Measurements from ENCODE around the gene CADPS. TPM values are rescaled to one million over a fixed set of nuclear protein-coding genes. Genes with fewer than 3 reads are reported as not detected.

The CADPS gene
- polyA plus RNA-seq, 1 experiment = 0.12 TPM

DNA sequence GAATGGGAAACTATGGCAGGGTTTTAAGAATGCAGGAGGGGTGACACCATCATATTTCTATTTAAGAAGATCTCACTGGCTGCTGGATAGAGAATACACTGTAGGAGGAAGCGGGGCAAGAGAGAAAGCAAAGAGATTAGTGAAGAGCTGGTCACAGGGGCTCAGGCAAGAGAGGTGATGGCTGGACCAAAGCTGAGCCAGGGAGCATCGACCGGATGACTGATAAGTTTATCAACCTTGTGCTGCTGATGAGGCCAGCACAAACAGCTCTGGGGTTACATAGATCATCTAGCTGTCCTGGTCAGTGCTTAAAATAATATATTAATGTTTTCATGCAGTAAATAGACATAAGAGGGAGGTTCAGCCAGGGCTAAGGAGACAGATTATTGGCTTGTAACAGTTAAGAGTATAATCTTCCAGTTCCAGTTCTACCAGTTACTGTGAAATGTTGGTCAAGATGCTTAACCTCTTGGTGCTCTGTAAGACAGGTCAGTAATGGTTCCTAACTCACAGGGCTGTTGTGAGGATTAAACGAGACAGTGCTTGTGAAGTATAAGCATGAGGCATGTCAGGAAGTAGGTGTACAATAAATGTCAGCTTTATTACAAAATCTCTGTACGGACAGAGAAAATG lies 300.8 kb downstream of the CADPS start:
- TF ChIP-seq CTCF (IDR thresholded peaks at IDR 0.05; ENCODE audit: low read depth, low read length) = no peak
- no peak overlapping the region for H3K4me3 ChIP-seq (ENCODE audit: low read depth, low read length)
- peaks cover under 1% of the 10 kb centered on the region; the same call in 1 of the 2 replicates for H3K9me3 ChIP-seq (ENCODE audit: control insufficient read depth, insufficient read depth, low read length)
- ChIA-PET CTCF (interaction anchor here (1.0 kb wide), 1 partner anchor 49 kb away, joined by 3 read pairs; no protein-coding TSS in a partner anchor), POLR2A (no interaction called here)
- no peak overlapping the region for H3K27ac ChIP-seq (ENCODE audit: low read depth, low read length)
- H3K27me3 ChIP-seq (ENCODE audit: control insufficient read depth, insufficient read depth, low read length) = no peaks in the 10 kb centered on the region
- DNase-seq (ENCODE audit: low read depth, low spot score) = no peak

GRCh38 chr3:62571916-62572315 lies 303.3 kb downstream of the CADPS start:
- H3K27ac ChIP-seq (ENCODE audit: low read depth, low read length) = no peak overlapping the region
- H3K9me3 ChIP-seq (ENCODE audit: control insufficient read depth, insufficient read depth, low read length) = no peaks in the 10 kb centered on the region
- no peak for DNase-seq (ENCODE audit: low read depth, low spot score)
- no peak for TF ChIP-seq CTCF (IDR thresholded peaks at IDR 0.05; ENCODE audit: low read depth, low read length)
- ChIA-PET CTCF (interaction anchor here (1.9 kb wide), 1 partner anchor 13 kb away, joined by 7 read pairs; no protein-coding TSS in a partner anchor), POLR2A (no interaction called here)
- H3K27me3 ChIP-seq (ENCODE audit: control insufficient read depth, insufficient read depth, low read length) = no peaks in the 10 kb centered on the region
- H3K4me3 ChIP-seq (ENCODE audit: low read depth, low read length) = no peak overlapping the region

DNA sequence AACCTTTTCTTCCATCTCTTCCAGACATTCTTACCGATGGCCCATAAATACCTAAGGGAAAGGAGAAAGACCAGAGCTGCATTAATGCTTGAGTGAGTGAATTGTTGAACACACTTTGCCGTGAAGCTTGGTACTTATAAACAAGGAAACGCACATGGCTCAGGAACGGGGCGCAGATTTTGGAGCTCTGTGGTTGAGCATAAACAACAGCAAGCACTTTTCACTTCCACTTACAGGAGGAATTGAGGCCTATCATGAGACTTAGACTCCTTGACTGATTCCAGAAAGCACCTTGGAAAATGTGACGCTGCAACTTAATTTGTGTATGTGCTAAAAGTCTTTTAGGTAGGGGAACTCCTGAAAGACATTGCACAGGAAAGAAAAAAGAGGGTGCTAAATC lies 304.3 kb downstream of the CADPS start:
- H3K27ac ChIP-seq (ENCODE audit: low read depth, low read length) = no peak overlapping the region
- no peaks in the 10 kb centered on the region for H3K9me3 ChIP-seq (ENCODE audit: control insufficient read depth, insufficient read depth, low read length)
- no peaks in the 10 kb centered on the region for H3K27me3 ChIP-seq (ENCODE audit: control insufficient read depth, insufficient read depth, low read length)
- DNase-seq (ENCODE audit: low read depth, low spot score) = no peak
- POLR2A ChIA-PET = no interaction called here
- no peak for TF ChIP-seq CTCF (IDR thresholded peaks at IDR 0.05; ENCODE audit: low read depth, low read length)
- H3K4me3 ChIP-seq (ENCODE audit: low read depth, low read length) = no peak overlapping the region
- CTCF ChIA-PET = interaction anchor here (0.7 to 1.9 kb wide), 2 partner anchors 12 to 664 kb away, joined by 3 to 7 read pairs; no protein-coding TSS in a partner anchor

GRCh38 chr3:62569609-62570008 lies 305.6 kb downstream of the CADPS start:
- TF ChIP-seq CTCF (IDR thresholded peaks at IDR 0.05; ENCODE audit: low read depth, low read length) = no peak
- Histone ChIP-seq H3K9me3 (ENCODE audit: control insufficient read depth, insufficient read depth, low read length) (no peaks in the 10 kb centered on the region), H3K27ac (ENCODE audit: low read depth, low read length) (no peak overlapping the region), H3K4me3 (ENCODE audit: low read depth, low read length) (no peak overlapping the region), H3K27me3 (ENCODE audit: control insufficient read depth, insufficient read depth, low read length) (no peaks in the 10 kb centered on the region)
- POLR2A ChIA-PET = no interaction called here
- no peak for DNase-seq (ENCODE audit: low read depth, low spot score)
- CTCF ChIA-PET = no interaction called here
